GM10248 (cell line): Measurements from ENCODE around the gene ZDHHC14.

Source experiments
- CTCF ChIA-PET: fragments of 300-600 bp; sonication (Branson Sonifier 250); formaldehyde crosslinking; extraction: SDS; loops from one replicate; lab custom pipeline; 2021; ENCODE audit warnings: antibody characterized with exemption; lab: Yijun Ruan, JAX
- POLR2A ChIA-PET: fragments of 350-650 bp; sonication (Branson Sonifier 250); formaldehyde crosslinking; extraction: SDS; loops from one replicate; lab custom pipeline; 2020; ENCODE audit warnings: antibody characterized with exemption; lab: Yijun Ruan, JAX
- DNase-seq: peaks from one replicate; pipeline ENCODE4 v3.0.0; 2012; ENCODE audit errors: extremely low spot score
- CTCF ChIP-seq: IDR thresholded peaks from 2 replicates; pipeline ENCODE4 v1.5.1; 2012; ENCODE audit warnings: mild to moderate bottlenecking, low read depth; ENCODE audit errors: extremely low read depth, missing control alignments, control extremely low read depth

ZDHHC14 gene

GRCh38 chr6:157510323-157511188, 129.6 kb downstream of the ZDHHC14 start:
- ChIA-PET POLR2A (no interaction called here), CTCF (no interaction called here)
- no peak for TF ChIP-seq CTCF
- no peak for DNase-seq

- CTCF ChIA-PET = no interaction called here
- DNase-seq = no peak
- POLR2A ChIA-PET = no interaction called here
- no peak for TF ChIP-seq CTCF
Observed at GRCh38 chr6:157511682-157512381, 130.8 kb downstream of the ZDHHC14 start.

- ChIA-PET POLR2A (no interaction called here), CTCF (no interaction called here)
- no peak for DNase-seq
- TF ChIP-seq CTCF = no peak
Observed at GRCh38 chr6:157512382-157512682, 131.3 kb downstream of the ZDHHC14 start.

- CTCF ChIA-PET = interaction anchor here (1.0 kb wide), 1 partner anchor 12 kb away, joined by 5 read pairs; no protein-coding TSS in a partner anchor
- no peak for DNase-seq
- TF ChIP-seq CTCF = no peak
Observed at GRCh38 chr6:157513004-157513603, 132.1 kb downstream of the ZDHHC14 start.

GRCh38 chr6:157513619-157514485, 132.9 kb downstream of the ZDHHC14 start:
- no peak for TF ChIP-seq CTCF
- no peak for DNase-seq
- POLR2A ChIA-PET = no interaction called here
- CTCF ChIA-PET = interaction anchor here (1.0 kb wide), 1 partner anchor 11 kb away, joined by 5 read pairs; no protein-coding TSS in a partner anchor

More at GRCh38 chr6:157513004-157513603, 132.1 kb downstream of the ZDHHC14 start:
- POLR2A ChIA-PET = no interaction called here
